Type B pancreatic cell (in vitro differentiated cells): ENCODE data around the gene PRAMEF4. TPM values are rescaled to one million over a fixed set of nuclear protein-coding genes. Genes with fewer than 3 reads are reported as not detected.
"Not testable (repeated sequence)": the region's sequence is repeated elsewhere in the genome, so short reads cannot be mapped to it uniquely, and the experiment has no call there.

ENCODE experiments used
- DNase-seq: peaks from one replicate; pipeline ENCODE4 v3.0.0; 2021; ENCODE audit warnings: mixed read lengths; ENCODE audit not compliant: unreplicated experiment; ENCODE audit errors: extremely low spot score
- H3K27ac Mint-ChIP-seq: 2 replicates; pipeline ENCODE4 v1.8.0; 2021; ENCODE audit warnings: mild to moderate bottlenecking, mixed read lengths
- H3K27me3 Mint-ChIP-seq: 2 replicates; pipeline ENCODE4 v1.8.0; 2021; ENCODE audit warnings: mixed read lengths
- H3K36me3 Mint-ChIP-seq: 2 replicates; pipeline ENCODE4 v1.8.0; 2021; ENCODE audit warnings: mixed read lengths
- H3K4me1 Mint-ChIP-seq: one replicate; pipeline ENCODE4 v1.8.0; 2021; ENCODE audit warnings: mixed read lengths; ENCODE audit not compliant: unreplicated experiment
- H3K4me3 Mint-ChIP-seq: 2 replicates; pipeline ENCODE4 v1.8.0; 2021; ENCODE audit warnings: mild to moderate bottlenecking, mixed read lengths
- H3K9me3 Mint-ChIP-seq: 2 replicates; pipeline ENCODE4 v1.8.0; 2021; ENCODE audit warnings: mixed read lengths
- CTCF ChIP-seq: fragments of 200-600 bp; sonication (generic); conservative IDR thresholded peaks from 2 replicates; pipeline ENCODE4 v1.5.0; 2021; ENCODE audit warnings: antibody characterized with exemption, mild to moderate bottlenecking
- total RNA-seq: library from RNA; stranded (reverse); gene quantifications from 2 replicates; pipeline ENCODE4 v1.2.1, GENCODE V29; 2021; ENCODE audit warnings: low replicate concordance

PRAMEF4 gene
- total RNA-seq, 1 donor from 2014 or later, result not detected

- H3K27ac Mint-ChIP-seq, result no peak overlapping the region
- H3K27me3 Mint-ChIP-seq, result no peaks in the 10 kb centered on the region
- DNase-seq, result no peak
- H3K4me1 Mint-ChIP-seq, result no peaks in the 10 kb centered on the region
- H3K36me3 Mint-ChIP-seq, result no peaks in the 10 kb centered on the region
- no peak overlapping the region for H3K4me3 Mint-ChIP-seq
- H3K9me3 Mint-ChIP-seq, result no peaks in the 10 kb centered on the region
- TF ChIP-seq CTCF, result no peak
These were observed 34.2 kb downstream of the PRAMEF4 start for GRCh38 chr1:12851779-12852178.

- H3K36me3 Mint-ChIP-seq, H3K9me3 Mint-ChIP-seq, H3K4me1 Mint-ChIP-seq, H3K27me3 Mint-ChIP-seq, H3K4me3 Mint-ChIP-seq, H3K27ac Mint-ChIP-seq, DNase-seq: not testable (repeated sequence)
These were observed 37.4 kb downstream of the PRAMEF4 start, which contains the start of gene HNRNPCL1 for GRCh38 chr1:12848620-12849019. Gene HNRNPCL1 (minus strand): TSS chr1:12848720. CDS start chr1:12848289, 431 bp downstream.

- H3K4me1 Mint-ChIP-seq, H3K36me3 Mint-ChIP-seq, H3K27me3 Mint-ChIP-seq, DNase-seq, H3K27ac Mint-ChIP-seq, H3K4me3 Mint-ChIP-seq, H3K9me3 Mint-ChIP-seq: not testable (repeated sequence)
These were observed 52.8 kb downstream of the PRAMEF4 start for GRCh38 chr1:12833251-12833650.

GRCh38 chr1:12831310-12831709 is 54.7 kb downstream of the PRAMEF4 start, which contains the start of gene PRAMEF11:
Gene PRAMEF11 (minus strand): TSS chr1:12831410. CDS start chr1:12828789, 2,621 bp downstream.
- not testable (repeated sequence) for H3K36me3 Mint-ChIP-seq, H3K9me3 Mint-ChIP-seq, H3K27me3 Mint-ChIP-seq, DNase-seq, H3K27ac Mint-ChIP-seq, H3K4me3 Mint-ChIP-seq, H3K4me1 Mint-ChIP-seq

Other genes with a start within 250 kb of the PRAMEF4 start
- not detected in 2 replicates for gene AADACL4, start 242.1 kb downstream of the PRAMEF4 start, total RNA-seq
- gene AADACL3, start 170.1 kb downstream of the PRAMEF4 start, total RNA-seq, result not detected in 2 replicates
- 1.4 and 2.7 TPM in 2 replicates for gene CFAP107, start 140.0 kb downstream of the PRAMEF4 start, total RNA-seq
- gene PRAMEF12, start 112.5 kb downstream of the PRAMEF4 start, total RNA-seq, result not detected in 2 replicates
- not detected in 2 replicates for gene PRAMEF1, start 94.8 kb downstream of the PRAMEF4 start, total RNA-seq
- not detected in 2 replicates for gene PRAMEF11, start 54.8 kb downstream of the PRAMEF4 start, total RNA-seq
- not detected in 2 replicates for gene HNRNPCL1, start 37.5 kb downstream of the PRAMEF4 start, total RNA-seq
- gene PRAMEF2, start 29.1 kb downstream of the PRAMEF4 start, total RNA-seq, result not detected in 2 replicates
- gene PRAMEF10, start 12.1 kb upstream of the PRAMEF4 start, total RNA-seq, result not detected in 2 replicates
- gene PRAMEF7, start 30.4 kb upstream of the PRAMEF4 start, total RNA-seq, result not detected in 2 replicates
- gene PRAMEF6, start 61.4 kb upstream of the PRAMEF4 start, total RNA-seq, result not detected in 2 replicates
- gene PRAMEF27, start 170.4 kb upstream of the PRAMEF4 start, total RNA-seq, result not detected in 2 replicates
- not detected in 2 replicates for gene HNRNPCL3, start 174.6 kb upstream of the PRAMEF4 start, total RNA-seq
- not detected in 2 replicates for gene PRAMEF25, start 184.6 kb upstream of the PRAMEF4 start, total RNA-seq
- gene HNRNPCL2, start 230.7 kb upstream of the PRAMEF4 start, total RNA-seq, result not detected in 2 replicates